ENCODE results near the gene HK1.

Gene HK1

DNA sequence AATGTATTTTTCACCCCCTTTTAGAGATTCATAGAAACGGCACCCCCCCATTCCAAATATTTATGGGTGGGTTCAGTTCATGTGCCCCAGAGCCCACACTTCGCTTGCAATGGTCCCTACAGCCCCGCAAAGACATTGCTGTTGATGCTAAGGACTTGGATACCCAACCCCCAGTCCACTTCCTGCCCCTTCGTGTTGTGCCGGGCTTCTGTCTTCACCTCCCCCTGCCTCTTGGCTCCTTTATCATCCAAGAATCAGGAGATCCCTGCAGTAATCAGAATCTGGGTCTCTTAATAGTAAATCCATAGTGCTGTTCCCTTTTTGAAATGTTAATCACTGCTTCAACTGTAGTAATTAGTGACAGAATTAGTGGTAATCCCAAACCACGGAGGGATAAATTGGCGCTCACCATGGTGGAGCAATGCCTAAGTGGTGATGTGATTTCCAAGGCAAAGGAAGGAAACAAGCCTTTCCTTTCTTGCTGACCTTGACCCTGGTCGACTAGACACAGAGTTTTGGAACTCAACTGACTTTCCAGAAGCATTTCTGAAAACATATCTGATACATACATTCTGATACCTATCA lies 67.7 kb downstream of the HK1 start:
- no peak for DNase-seq

DNA sequence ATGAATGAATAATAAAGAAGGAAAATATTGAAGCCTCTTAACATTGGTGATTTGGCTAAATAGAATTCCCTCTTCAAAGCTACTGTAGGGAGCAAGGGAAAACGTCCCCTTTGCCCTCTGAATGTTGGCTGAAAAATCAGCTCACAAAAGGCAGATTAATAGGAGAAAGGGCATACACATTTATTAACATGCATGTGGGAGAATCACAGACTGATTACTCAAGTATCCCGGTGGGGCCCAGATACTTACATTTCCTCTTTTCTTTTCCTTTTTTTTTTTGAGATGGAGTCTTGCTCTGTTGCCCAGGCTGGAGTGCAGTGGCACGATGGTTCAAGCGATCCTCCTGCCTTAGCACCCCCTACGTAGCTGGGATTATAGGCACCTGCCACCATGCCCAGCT lies 68.5 kb downstream of the HK1 start:
- DNase-seq, result no peak

DNA sequence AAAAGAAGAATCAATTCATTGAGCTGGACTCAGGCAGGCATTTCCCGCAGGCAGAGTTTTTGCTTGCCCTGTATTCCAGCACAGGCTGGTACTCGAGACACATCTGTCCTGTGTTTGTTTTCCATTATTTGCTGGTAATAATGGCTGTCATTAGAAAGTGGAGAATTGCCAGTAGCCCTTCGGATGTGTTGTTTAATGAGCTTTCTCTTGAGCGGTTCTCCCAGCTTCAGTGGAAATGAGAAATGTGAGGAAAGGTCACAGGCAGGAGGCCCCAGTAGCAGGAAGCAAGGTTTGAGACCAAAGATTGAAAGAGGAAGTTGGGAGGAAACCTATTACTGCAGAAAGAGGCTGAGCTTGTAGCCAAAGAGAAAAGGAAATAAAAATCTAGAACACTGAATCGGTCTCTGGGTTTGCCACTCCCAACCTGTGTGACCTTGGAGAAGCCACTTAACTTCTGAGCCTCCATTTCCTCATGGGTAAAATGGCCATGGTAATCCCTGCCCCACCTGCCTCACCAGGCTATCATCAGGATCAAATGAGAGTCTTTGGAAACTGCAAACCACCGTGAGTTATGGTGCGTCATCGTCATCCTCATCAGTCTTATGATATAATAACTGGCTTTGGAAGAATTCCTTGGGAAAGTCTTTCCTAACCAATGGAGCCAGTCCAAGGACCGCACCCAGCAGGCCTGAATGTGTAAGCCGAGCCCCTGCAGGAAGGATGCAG lies 70.7 kb downstream of the HK1 start:
- no peak for DNase-seq

DNA sequence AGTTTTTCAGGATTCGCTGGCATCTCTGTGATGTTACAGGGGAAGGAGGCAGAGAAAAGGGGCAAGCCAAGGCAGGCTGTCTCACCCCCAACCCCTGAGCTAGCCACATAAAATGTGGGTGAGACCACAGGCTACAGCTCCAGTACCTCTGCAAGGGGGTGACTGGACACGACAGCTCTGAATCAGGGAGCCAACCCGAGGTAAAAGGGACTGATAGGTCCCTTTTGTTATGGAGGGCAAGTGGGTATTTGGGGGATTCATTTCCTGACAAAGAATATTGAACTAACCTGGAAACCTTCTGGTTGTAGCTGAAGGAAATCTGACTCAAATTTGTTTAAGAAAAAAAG lies 71.2 kb downstream of the HK1 start:
- DNase-seq, result no peak

DNA sequence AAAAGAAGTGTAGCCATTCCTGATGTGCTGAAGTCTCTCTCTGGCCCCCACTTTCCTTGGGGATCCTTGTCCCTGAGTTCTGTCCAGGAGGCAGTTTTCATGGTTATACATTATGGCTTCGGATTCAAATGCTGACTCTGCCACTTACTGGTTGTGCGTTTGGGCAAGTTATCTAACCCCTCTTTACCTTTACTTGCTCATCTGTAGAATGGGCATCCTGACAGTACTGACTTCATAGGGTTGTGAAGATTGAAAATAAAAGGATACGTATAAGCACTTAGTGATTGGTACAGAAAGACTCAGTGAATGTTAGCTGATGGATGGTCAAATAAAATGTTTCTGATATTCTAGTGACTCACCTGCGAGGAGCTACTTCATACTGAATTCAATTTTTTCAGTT lies 73.3 kb downstream of the HK1 start:
- DNase-seq, result no peak

DNA sequence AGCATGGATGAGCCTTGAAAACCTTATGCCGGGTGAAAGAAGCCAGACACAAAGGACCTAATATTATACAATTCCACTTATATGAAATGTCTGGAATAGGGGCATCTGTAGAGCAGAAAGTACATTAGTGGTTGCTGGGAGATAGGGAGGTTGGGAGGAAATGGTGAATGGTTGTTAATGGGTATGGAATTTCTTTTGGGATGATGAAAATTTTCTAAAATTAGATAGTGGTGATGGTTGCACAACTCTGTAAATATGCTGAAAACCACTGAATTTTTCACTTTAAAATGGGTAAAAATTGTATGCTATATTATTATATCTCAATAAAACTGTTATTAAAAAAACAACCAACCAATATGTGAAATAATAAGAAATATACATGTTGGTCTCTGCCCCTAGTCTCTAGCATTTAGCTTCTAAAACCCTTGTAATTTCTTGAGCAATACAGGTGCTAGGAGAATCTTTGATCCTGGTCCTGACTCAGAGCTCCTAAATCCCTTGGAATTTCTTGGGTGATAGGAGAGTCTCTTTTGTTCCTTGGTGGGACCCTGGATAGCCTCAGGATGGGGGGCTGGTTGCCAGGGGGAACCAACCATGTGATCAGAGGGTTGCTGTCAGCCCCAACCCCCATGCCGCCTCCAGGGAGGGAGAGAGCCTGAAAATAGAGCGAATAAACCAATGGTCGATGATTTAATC lies 74.4 kb downstream of the HK1 start:
- DNase-seq, result no peak

DNA sequence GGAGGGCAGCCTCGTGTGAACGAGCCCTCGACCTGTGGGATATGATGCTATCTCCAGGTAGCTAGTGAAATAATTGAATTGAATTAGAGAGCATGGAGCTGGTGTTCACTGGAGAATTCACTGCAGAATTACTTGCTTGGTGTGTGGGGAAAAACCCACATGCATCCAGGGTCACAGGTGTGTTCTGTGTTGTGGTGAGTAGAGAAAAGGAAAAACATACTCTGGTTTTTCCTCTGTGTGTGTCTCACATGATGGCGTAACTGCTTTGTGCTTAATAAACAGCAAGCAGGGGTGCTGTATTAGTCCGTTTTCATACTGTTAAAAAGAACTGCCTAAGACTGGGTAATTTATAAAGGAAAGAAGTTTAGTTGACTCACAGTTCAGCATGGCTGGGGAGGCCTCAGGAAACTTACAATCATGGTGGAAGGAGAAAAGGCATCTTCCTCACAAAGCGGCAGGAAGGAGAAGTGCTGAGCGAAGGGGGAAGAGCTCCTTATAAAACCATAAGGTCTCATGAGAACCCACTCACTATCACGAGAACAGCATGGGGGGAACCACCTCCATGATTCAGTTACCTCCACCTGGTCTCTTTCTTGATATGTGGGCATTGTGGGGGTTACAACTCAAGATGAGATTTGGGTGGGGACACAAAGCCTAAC lies 75.8 kb downstream of the HK1 start:
- DNase-seq, result no peak

DNA sequence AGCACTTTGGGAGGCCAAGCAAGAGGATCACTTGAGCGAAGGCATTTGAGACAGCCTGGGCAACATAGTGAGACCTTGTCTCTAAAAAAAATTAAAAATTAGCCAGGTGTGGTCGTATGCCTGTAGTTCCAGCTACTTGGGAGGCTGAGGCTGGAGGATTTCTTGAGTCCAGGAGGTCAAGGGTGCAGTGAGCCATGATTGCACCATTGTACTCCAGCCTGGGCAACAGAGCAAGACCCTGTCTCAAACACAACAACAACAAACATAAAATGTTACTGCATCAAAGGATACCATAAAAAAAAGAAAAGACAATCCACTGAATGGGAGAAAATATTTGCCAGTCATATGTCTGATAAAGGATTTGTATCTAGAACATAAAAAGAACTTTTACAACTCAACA lies 77.9 kb downstream of the HK1 start:
- DNase-seq, result no peak

DNA sequence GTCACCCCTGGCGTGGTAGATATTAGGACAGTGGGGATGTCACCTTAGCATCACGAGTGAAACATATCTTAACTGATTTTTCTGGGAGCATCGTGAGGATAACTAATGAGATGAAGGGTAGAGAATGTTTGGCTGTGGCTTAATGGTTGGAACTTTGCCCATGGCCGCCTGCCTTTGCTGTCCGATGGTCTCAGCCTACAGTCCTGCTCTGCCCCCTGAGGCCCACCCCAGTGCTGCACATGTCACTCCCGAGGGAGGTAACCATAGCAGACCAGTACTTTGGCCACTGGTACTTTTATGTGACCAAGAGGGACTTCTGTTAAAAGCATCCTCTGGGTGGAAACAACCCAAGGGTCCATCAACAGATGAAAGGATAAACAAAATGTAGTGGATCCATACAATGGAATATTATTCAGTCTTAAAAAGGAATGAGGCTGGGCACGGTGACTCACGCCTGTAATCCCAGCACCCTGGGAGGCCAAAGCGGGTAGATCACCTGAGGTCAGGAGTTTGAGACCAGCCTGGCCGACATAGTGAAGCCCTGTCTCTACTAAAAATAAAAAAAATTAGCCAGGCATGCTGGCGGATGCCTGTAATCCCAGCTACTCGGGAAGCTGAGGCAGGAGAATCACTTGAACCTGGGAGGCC lies 80.0 kb downstream of the HK1 start:
- no peak for DNase-seq

DNA sequence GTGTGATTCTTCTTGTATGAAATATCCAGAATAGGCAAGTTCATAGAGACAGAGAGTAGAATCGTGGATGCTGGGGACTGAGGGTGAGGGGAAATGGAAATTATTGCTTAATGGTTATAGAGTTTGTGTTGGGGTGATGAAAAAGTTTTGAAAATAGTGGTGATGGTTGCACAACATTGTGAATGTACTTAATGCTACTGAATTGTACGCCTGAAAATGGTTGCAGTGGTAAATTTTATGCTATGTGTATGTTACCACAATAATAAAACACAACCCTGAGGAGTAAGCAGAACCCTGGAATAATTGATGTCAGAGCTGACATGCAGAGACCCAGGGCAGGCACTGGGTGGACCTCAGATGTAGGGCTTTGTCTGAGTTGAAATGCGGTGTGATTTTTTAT lies 80.9 kb downstream of the HK1 start:
- DNase-seq, result no peak

DNA sequence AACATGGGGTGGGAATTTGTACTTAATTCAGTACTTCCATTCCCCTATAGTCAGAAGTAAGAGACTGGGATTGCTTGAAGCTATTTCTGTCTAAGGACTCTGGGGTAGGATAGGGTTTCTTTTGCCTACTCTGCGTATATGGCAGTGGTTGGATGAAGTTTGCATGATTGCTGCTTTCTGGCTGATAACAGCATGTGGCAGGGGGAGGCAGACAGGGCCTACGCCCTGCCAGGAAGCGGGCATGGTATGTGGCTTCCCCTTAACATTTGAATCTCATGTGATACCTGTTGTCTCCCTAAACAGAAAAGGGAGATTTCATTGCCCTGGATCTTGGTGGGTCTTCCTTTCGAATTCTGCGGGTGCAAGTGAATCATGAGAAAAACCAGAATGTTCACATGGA lies 81.3 kb downstream of the HK1 start:
- DNase-seq, result no peak

DNA sequence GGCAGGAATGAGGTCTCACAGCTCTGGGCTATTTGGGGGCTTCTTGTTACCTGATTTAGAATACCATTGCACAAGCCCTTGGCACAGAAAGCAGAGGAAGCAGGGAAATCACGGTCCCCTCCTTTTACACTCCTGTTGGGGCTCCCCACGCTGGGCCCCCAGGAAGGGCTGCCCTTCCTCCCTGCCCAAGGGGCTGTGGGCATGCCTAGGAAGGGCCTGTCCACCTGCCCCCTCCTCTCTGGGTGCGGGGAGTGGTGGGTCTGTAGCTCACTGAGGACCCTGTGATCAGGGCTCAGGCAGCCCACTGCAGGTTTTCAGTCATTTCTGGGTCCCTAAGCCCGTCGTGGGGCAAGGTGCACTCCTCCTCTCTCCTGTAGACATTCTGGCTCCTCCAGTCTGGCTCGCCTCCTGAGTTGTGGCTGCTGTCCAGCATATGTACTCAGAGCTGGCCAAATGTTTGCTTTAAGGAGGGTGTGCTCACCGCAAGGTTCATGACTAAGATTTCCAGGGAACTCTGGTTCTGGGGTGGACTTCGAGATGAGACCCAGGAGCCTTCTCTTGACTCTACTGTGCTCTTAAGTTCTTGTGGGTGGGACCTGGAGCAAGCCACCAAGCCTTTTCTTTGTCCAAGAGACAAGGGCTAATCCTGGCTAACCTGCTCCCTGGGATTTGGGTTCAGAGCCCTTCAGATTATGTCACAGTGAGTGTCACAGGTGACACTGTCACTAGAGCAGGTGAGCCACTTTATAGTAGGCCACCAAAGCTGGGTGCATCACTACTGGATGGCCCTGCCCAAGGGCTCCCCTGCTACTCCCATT lies 82.4 kb downstream of the HK1 start:
- DNase-seq, result peak in 7 of 58 donors; percentile 17 to 63 (median 28)

DNA sequence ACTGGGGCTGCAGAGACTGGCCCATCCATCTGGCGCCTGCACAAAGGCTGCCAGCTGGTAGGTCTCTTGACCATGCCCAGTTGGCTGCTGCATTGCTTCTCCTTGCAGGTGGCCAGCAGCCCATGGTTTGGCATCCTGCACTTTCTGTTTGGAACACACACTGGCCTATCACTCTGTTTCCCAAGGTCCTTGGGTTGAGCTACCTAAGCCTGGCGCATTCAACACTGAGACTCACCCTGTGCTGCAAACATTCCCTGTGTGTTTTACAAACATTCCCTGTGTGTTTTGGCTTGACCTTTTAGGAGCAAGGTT lies 83.0 kb downstream of the HK1 start:
- DNase-seq, result peak in 2 of 58 donors; percentile 15 to 38

DNA sequence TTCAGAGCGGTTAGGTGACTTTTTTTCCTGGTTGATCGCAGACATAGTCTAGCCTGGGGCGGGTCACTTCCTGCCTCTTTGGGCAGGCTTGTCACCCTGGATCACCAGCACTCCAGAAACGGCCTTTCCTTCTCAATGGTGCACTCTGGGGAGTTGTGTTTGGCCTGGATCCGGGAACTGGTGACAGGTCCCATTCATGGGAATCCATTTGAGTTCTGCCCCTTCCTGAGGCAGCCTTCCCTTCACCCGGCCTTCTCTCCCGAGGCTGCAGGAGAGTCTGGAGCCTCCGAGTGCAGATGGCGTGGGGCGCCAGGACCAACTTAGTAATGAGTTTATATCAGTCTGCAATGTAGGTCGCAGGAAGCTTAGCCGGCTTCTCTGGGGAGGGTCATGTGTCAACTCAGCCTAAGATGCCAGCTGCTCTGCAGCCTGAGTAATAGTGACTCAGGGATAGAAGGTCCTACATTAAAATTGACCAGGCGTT lies 84.2 kb downstream of the HK1 start:
- DNase-seq, result peak in 1 of 58 donors; percentile 11

DNA sequence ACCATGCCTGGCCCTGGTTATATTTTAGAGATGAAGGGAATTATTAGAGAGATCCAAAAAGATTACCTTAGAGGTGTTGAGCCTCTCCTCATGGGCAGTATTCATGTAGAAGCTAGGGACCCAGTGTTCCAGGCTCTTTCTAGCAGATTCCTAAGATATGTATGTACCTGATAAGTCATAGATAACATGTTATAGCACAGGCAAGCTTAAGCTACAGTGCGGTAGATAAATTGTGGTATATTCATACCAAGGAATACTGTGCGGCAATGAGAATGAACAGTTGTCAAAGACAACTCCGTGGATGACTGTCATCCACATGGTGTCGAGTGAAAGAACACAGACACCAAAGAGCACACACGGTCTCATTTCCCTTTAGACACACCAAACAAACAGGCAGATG lies 85.4 kb downstream of the HK1 start:
- DNase-seq, result no peak

DNA sequence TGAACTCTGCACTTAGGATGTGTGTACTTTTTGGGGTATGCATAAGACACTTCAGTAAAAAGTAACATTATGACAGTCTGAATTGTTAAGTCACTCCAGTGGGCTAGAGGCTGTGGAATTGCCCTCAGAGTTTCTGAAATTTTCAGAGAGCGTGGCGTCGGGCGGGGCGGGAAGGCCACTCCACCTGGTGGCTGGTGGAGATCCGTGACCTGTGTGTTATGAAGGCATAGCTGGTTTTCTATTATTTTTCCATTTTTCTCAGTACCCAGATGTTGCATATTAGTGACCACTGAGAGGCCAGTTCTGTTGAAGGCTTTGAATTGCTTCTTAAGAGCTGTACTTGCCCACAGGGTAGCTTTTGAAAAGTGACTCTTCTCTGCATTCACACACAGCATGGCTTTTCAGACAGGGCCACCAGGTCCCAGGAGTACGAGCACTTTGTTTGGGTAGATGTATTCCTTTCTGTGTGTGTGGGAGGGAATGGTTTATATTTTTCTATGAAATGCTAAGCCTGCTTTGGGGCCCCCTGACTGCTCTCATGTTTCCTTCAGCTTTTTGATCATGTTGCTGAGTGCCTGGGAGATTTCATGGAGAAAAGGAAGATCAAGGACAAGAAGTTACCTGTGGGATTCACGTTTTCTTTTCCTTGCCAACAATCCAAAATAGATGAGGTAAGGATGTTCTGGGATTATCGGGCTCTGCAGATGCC lies 86.1 kb downstream of the HK1 start:
- DNase-seq, result no peak

DNA sequence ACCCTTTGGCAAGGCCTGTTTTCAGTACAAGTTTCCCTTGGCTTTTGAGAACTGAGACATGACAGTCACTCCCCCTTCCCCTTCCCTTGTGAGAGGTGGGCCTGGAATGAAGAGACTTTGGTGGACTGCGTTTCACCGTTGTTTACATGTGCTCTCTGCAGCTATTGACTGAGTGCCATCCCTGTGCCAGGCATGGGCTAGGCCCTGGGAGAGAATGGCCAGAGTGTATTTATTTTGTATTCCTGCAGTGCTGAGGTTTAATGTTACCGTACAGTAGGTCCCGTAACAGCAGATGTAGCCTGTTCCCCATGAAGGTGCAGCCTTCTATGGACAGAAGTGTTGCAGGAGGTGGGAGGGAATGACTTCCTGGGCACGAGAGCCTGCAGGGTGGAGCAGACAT lies 88.4 kb downstream of the HK1 start:
- no peak for DNase-seq

DNA sequence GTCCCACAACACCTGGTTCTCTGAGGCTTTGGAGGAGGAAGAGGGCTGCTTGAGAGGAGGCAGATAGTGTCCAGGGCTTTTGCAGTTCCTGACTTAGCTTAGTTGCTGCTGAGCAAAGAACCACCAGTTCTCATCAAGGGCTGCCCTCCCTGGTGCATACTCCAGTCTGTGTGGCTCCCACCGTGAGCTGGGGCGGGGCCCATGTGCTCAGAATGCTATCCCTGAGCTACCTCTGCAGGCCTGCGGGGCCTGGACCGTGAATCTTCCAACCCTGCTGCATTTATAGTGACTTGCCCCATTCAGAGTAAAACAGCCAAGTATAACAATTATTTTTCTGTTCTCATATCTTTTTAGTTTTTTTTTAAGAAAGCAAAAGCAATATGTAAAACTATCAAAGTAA lies 89.2 kb downstream of the HK1 start:
- no peak for DNase-seq

DNA sequence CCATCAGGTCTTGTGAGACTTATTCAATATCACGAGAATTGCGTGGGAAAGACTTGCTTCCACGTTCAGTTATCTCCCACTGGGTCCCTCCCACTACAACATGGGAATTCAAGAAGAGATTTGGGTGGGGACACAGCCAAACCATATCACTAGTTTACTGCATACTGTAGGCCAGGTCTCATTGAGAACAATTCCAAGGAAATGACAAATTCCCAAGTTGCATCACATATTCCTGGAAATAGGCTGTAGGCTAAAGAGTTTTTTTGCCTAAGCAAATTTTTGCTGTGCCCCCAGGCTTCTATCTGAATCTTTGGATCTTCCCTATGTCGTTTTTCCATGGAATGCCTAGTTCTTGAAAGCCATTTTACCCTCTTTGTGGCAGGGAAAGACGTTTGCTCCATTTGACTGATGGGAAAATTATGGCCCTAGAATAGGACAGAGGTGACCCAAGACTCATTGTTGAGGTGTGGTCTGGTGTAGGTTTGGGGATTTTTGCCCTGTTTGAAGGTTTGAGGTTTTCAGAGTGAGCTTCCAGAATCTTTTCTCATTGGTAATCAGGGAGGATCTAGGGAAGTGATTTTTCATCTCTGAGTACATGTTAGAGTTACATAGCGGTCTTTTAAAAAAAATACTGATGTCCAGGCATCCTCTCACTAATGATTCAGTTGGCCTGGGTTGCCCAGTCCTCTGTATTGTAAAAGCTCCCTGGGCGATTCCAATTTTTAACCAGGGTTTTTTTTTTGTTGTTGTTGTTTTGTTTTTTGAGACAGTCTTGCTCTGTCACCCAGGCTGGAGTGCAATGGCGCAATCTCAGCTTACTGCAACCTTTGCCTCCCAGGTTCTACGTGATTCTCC lies 94.1 kb downstream of the HK1 start:
- no peak for DNase-seq
